WTC11 (cell line): Measurements from ENCODE around the gene MTSS2. TPM values are rescaled to one million over a fixed set of nuclear protein-coding genes. Genes with fewer than 3 reads are reported as not detected.

Experiments used
- ATAC-seq: fragments of 200-7000 bp; cut with Tn5 transposase; 2 replicates; pipeline ENCODE4 v1.10.0; 2021; ENCODE audit warnings: mild to moderate bottlenecking, moderate library complexity
- CTCF ChIA-PET: fragments of 300-600 bp; sonication (Branson Sonifier 250); formaldehyde crosslinking; loops from one replicate; lab custom pipeline; 2021; ENCODE audit warnings: antibody characterized with exemption; lab: Charles Lee
- POLR2A ChIA-PET: fragments of 350-600 bp; sonication (Branson Sonifier 250); formaldehyde crosslinking; loops from one replicate; lab custom pipeline; 2021; ENCODE audit warnings: antibody characterized with exemption; lab: Charles Lee
- DNase-seq: peaks from one replicate; pipeline ENCODE4 v3.0.0; 2021; ENCODE audit warnings: low spot score
- H3K27ac Mint-ChIP-seq: 2 replicates; pipeline ENCODE4 v1.8.0; 2021; ENCODE audit warnings: mixed read lengths
- H3K27me3 Mint-ChIP-seq: 2 replicates; pipeline ENCODE4 v1.8.0; 2021; ENCODE audit warnings: low read depth, mild to moderate bottlenecking, moderate library complexity, mixed read lengths
- H3K36me3 Mint-ChIP-seq: 2 replicates; pipeline ENCODE4 v1.8.0; 2021; ENCODE audit warnings: mixed read lengths
- H3K4me1 Mint-ChIP-seq: 2 replicates; pipeline ENCODE4 v1.8.0; 2022; ENCODE audit warnings: mixed read lengths
- H3K4me3 Mint-ChIP-seq: 2 replicates; pipeline ENCODE4 v1.8.0; 2021; ENCODE audit warnings: mild to moderate bottlenecking, moderate library complexity, mixed read lengths
- H3K9me3 Mint-ChIP-seq: 2 replicates; pipeline ENCODE4 v1.8.0; 2021; ENCODE audit warnings: mixed read lengths
- FOXP1 ChIP-seq: sonication (generic); formaldehyde crosslinking; IDR thresholded peaks from 2 replicates; pipeline ENCODE4 v1.8.0; 2022; ENCODE audit warnings: missing genetic modification reagents, mild to moderate bottlenecking, moderate library complexity, borderline replicate concordance
- GRHL2 ChIP-seq: fragments of 250-450 bp; sonication (Bioruptor Pico); IDR thresholded peaks from 2 replicates; pipeline ENCODE4 v1.8.0; 2022; ENCODE audit warnings: mild to moderate bottlenecking, moderate library complexity; ENCODE audit not compliant: insufficient replicate concordance, severe bottlenecking
- HMGA2 ChIP-seq: fragments of 250-450 bp; sonication (Bioruptor Pico); IDR thresholded peaks from 2 replicates; pipeline ENCODE4 v1.4.0; 2021; ENCODE audit warnings: mild to moderate bottlenecking, moderate library complexity
- MXD4 ChIP-seq: fragments of 250-450 bp; sonication (Bioruptor Pico); IDR thresholded peaks from 2 replicates; pipeline ENCODE4 v1.8.0; 2021; ENCODE audit warnings: mild to moderate bottlenecking, moderate library complexity, borderline replicate concordance
- NR2C2 ChIP-seq: sonication (generic); formaldehyde crosslinking; IDR thresholded peaks from 2 replicates; pipeline ENCODE4 v1.8.0; 2022; ENCODE audit warnings: mild to moderate bottlenecking, missing genetic modification reagents
- NR3C1 ChIP-seq: sonication (generic); formaldehyde crosslinking; conservative IDR thresholded peaks from 2 replicates; pipeline ENCODE4 v1.8.1; 2023; ENCODE audit warnings: low read depth, mild to moderate bottlenecking, missing genetic modification reagents
- PRRX2 ChIP-seq: fragments of 250-450 bp; sonication (Bioruptor Pico); IDR thresholded peaks from 2 replicates; pipeline ENCODE4 v1.8.0; 2021; ENCODE audit warnings: mild to moderate bottlenecking
- RELA ChIP-seq: sonication (generic); formaldehyde crosslinking; IDR thresholded peaks from 2 replicates; pipeline ENCODE4 v1.8.1; 2022; ENCODE audit warnings: missing genetic modification reagents, mild to moderate bottlenecking, borderline replicate concordance
- RORB ChIP-seq: fragments of 250-450 bp; sonication (Bioruptor Pico); IDR thresholded peaks from 2 replicates; pipeline ENCODE4 v1.9.0; 2021; ENCODE audit warnings: mild to moderate bottlenecking
- SMAD4 ChIP-seq: sonication (generic); formaldehyde crosslinking; IDR thresholded peaks from 2 replicates; pipeline ENCODE4 v1.8.0; 2022; ENCODE audit warnings: mild to moderate bottlenecking, missing genetic modification reagents
- SP1 ChIP-seq: sonication (generic); formaldehyde crosslinking; conservative IDR thresholded peaks from 2 replicates; pipeline ENCODE4 v1.8.1; 2022; ENCODE audit warnings: missing genetic modification reagents
- STAT6 ChIP-seq: sonication (generic); formaldehyde crosslinking; conservative IDR thresholded peaks from 2 replicates; pipeline ENCODE4 v1.8.1; 2023; ENCODE audit warnings: mild to moderate bottlenecking, low read depth, missing genetic modification reagents, moderate library complexity
- ZNF121 ChIP-seq: sonication (generic); formaldehyde crosslinking; IDR thresholded peaks from 2 replicates; pipeline ENCODE4 v1.8.0; 2023; ENCODE audit warnings: missing genetic modification reagents
- ZNF138 ChIP-seq: sonication (generic); formaldehyde crosslinking; conservative IDR thresholded peaks from 2 replicates; pipeline ENCODE4 v1.8.1; 2022; ENCODE audit warnings: mild to moderate bottlenecking, moderate library complexity, missing genetic modification reagents
- ZNF396 ChIP-seq: fragments of 250-450 bp; sonication (Bioruptor Pico); IDR thresholded peaks from 2 replicates; pipeline ENCODE4 v1.8.0; 2021; ENCODE audit warnings: mild to moderate bottlenecking, moderate library complexity, borderline replicate concordance
- total RNA-seq: library from RNA; stranded (reverse); gene quantifications from 3 replicates; pipeline ENCODE4 v1.2.3, GENCODE V29; 2021
- TF ChIP-seq, protein P1 (sequence below): sonication (generic); formaldehyde crosslinking; IDR thresholded peaks from 2 replicates; pipeline ENCODE4 v1.8.0; 2022; ENCODE audit warnings: mild to moderate bottlenecking, missing genetic modification reagents
- TF ChIP-seq, protein P2 (sequence below): sonication (generic); formaldehyde crosslinking; IDR thresholded peaks from 2 replicates; pipeline ENCODE4 v1.8.1; 2023; ENCODE audit warnings: mild to moderate bottlenecking, missing genetic modification reagents, borderline replicate concordance
- TF ChIP-seq, protein P3 (sequence below): sonication (generic); formaldehyde crosslinking; IDR thresholded peaks from 2 replicates; pipeline ENCODE4 v1.8.0; 2023; ENCODE audit warnings: missing genetic modification reagents
- TF ChIP-seq, protein P4 (sequence below): sonication (generic); formaldehyde crosslinking; IDR thresholded peaks from 2 replicates; pipeline ENCODE4 v1.8.1; 2023; ENCODE audit warnings: mild to moderate bottlenecking, missing genetic modification reagents, moderate library complexity

Gene MTSS2
- total RNA-seq, 1 experiment from 2014 or later, result 28.3 TPM

DNA sequence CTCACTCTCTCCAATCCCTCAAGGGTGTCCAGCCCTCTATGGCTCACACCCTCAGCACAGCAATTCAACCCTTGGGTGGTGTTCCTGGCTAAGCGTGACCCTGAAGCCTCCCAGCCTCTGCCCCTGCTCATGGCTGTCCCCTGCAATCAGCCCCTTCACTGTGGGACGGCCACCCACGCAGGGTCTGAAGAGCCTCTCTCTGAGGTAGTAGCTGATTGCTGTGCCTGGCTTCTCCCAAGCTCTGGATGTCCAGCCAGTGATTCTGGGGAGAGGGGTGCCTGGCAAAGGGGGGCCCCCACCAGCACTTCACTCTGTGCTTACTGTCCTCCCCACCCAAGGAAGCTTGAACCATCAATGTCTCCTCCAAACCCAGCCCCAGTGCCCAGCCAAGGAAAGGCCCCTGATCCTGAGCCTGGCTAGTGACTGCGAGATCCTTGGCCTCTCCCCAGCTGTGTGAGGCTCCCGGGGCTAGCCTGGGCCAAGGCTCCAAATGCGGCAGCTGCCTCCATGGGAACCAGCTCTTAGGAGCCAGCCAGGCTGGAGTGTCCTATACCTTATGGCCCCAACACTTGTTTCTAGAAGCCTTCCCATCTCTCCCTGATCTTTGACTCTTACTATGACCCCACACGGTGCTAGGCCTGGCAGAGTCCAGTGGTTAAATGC is 9.9 kb downstream of the MTSS2 start:
- no peaks in the 10 kb centered on the region for H3K9me3 Mint-ChIP-seq
- no peak overlapping the region for H3K27ac Mint-ChIP-seq

More for the DNA sequence above, 9.9 kb downstream of the MTSS2 start:
- no peak for DNase-seq
- TF ChIP-seq SMAD4 (CRISPR knock-in tag) (no peak), RORB (CRISPR knock-in tag) (no peak), RELA (no peak), ZNF121 (CRISPR knock-in tag) (no peak), PRRX2 (CRISPR knock-in tag) (no peak), GRHL2 (no peak), FOXP1 (CRISPR knock-in tag) (no peak), STAT6 (no peak), MXD4 (CRISPR knock-in tag) (no peak), ZNF138 (CRISPR knock-in tag) (no peak), SP1 (CRISPR knock-in tag) (no peak), NR3C1 (no peak), ZNF396 (CRISPR knock-in tag) (no peak), NR2C2 (no peak), HMGA2 (CRISPR knock-in tag) (no peak)
- TF ChIP-seq, protein P1, sequence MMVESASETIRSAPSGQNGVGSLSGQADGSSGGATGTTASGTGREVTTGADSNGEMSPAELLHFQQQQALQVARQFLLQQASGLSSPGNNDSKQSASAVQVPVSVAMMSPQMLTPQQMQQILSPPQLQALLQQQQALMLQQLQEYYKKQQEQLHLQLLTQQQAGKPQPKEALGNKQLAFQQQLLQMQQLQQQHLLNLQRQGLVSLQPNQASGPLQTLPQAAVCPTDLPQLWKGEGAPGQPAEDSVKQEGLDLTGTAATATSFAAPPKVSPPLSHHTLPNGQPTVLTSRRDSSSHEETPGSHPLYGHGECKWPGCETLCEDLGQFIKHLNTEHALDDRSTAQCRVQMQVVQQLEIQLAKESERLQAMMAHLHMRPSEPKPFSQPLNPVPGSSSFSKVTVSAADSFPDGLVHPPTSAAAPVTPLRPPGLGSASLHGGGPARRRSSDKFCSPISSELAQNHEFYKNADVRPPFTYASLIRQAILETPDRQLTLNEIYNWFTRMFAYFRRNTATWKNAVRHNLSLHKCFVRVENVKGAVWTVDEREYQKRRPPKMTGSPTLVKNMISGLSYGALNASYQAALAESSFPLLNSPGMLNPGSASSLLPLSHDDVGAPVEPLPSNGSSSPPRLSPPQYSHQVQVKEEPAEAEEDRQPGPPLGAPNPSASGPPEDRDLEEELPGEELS (CRISPR knock-in tag), result no peak
- TF ChIP-seq, protein P2, sequence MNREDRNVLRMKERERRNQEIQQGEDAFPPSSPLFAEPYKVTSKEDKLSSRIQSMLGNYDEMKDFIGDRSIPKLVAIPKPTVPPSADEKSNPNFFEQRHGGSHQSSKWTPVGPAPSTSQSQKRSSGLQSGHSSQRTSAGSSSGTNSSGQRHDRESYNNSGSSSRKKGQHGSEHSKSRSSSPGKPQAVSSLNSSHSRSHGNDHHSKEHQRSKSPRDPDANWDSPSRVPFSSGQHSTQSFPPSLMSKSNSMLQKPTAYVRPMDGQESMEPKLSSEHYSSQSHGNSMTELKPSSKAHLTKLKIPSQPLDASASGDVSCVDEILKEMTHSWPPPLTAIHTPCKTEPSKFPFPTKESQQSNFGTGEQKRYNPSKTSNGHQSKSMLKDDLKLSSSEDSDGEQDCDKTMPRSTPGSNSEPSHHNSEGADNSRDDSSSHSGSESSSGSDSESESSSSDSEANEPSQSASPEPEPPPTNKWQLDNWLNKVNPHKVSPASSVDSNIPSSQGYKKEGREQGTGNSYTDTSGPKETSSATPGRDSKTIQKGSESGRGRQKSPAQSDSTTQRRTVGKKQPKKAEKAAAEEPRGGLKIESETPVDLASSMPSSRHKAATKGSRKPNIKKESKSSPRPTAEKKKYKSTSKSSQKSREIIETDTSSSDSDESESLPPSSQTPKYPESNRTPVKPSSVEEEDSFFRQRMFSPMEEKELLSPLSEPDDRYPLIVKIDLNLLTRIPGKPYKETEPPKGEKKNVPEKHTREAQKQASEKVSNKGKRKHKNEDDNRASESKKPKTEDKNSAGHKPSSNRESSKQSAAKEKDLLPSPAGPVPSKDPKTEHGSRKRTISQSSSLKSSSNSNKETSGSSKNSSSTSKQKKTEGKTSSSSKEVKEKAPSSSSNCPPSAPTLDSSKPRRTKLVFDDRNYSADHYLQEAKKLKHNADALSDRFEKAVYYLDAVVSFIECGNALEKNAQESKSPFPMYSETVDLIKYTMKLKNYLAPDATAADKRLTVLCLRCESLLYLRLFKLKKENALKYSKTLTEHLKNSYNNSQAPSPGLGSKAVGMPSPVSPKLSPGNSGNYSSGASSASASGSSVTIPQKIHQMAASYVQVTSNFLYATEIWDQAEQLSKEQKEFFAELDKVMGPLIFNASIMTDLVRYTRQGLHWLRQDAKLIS, result no peak
- TF ChIP-seq, protein P3, sequence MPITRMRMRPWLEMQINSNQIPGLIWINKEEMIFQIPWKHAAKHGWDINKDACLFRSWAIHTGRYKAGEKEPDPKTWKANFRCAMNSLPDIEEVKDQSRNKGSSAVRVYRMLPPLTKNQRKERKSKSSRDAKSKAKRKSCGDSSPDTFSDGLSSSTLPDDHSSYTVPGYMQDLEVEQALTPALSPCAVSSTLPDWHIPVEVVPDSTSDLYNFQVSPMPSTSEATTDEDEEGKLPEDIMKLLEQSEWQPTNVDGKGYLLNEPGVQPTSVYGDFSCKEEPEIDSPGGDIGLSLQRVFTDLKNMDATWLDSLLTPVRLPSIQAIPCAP, result no peak
- TF ChIP-seq, protein P4, sequence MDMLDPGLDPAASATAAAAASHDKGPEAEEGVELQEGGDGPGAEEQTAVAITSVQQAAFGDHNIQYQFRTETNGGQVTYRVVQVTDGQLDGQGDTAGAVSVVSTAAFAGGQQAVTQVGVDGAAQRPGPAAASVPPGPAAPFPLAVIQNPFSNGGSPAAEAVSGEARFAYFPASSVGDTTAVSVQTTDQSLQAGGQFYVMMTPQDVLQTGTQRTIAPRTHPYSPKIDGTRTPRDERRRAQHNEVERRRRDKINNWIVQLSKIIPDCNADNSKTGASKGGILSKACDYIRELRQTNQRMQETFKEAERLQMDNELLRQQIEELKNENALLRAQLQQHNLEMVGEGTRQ, result no peak
- H3K4me1 Mint-ChIP-seq, result peaks cover 3% of the 10 kb centered on the region; the same call in 1 of the 2 replicates
- H3K27me3 Mint-ChIP-seq, result no peaks in the 10 kb centered on the region
- no peak for ATAC-seq
- ChIA-PET POLR2A (no interaction called here), CTCF (interaction anchor here (0.6 to 9.8 kb wide), 3 partner anchors 62 to 1031 kb away, joined by 4 to 142 read pairs (median 5); no protein-coding TSS in a partner anchor)
- peaks cover 9% of the 10 kb centered on the region for H3K36me3 Mint-ChIP-seq
- H3K4me3 Mint-ChIP-seq, result no peak overlapping the region
